HepG2 (cell line): ENCODE data around the gene FOSL2. TPM values are rescaled to one million over a fixed set of nuclear protein-coding genes. Genes with fewer than 3 reads are reported as not detected.

Source experiments
- ATAD3A ChIP-seq: sonication (generic); formaldehyde crosslinking; IDR thresholded peaks from 2 replicates; pipeline ENCODE4 v1.4.0; 2020; ENCODE audit warnings: missing genetic modification reagents
- ELF1 ChIP-seq: sonication (generic); formaldehyde crosslinking; IDR thresholded peaks from 2 replicates; pipeline ENCODE4 v1.4.0; 2020; ENCODE audit warnings: missing genetic modification reagents
- GZF1 ChIP-seq: sonication (generic); formaldehyde crosslinking; IDR thresholded peaks from 2 replicates; pipeline ENCODE4 v1.5.1; 2020; ENCODE audit warnings: mild to moderate bottlenecking, missing genetic modification reagents
- KDM4B ChIP-seq: sonication (generic); formaldehyde crosslinking; IDR thresholded peaks from 2 replicates; pipeline ENCODE4 v1.4.0; 2020; ENCODE audit warnings: missing genetic modification reagents
- MAZ ChIP-seq, 2 experiments: sonication (generic) in 1 of 2; formaldehyde crosslinking in 1 of 2; IDR thresholded peaks; 2 replicates each; pipeline versions ENCODE4 v1.5.0 to v1.6.1; 2012 to 2020; ENCODE audit warnings: low read depth in 2 of 2, mild to moderate bottlenecking in 2 of 2, borderline replicate concordance in 1 of 2, improper control_type of control experiment in 1 of 2, low read length in 1 of 2, missing genetic modification reagents in 1 of 2, moderate library complexity in 1 of 2
- MED13 ChIP-seq: sonication (generic); formaldehyde crosslinking; IDR thresholded peaks from 2 replicates; pipeline ENCODE4 v1.5.0; 2020; ENCODE audit warnings: missing genetic modification reagents
- MXI1 ChIP-seq: IDR thresholded peaks from 3 replicates; pipeline ENCODE4 v1.6.1; 2012; ENCODE audit warnings: low read depth, low read length, inconsistent platforms, borderline replicate concordance
- NCOA1 ChIP-seq: sonication (generic); formaldehyde crosslinking; IDR thresholded peaks from 2 replicates; pipeline ENCODE4 v1.9.0; 2021; ENCODE audit warnings: missing genetic modification reagents
- NCOR1 ChIP-seq: fragments of 200-600 bp; sonication (generic); IDR thresholded peaks from 2 replicates; pipeline ENCODE4 v1.7.0; 2017; ENCODE audit warnings: antibody characterized with exemption, low read length, borderline replicate concordance
- NR1H2 ChIP-seq: sonication (generic); formaldehyde crosslinking; IDR thresholded peaks from 2 replicates; pipeline ENCODE4 v1.8.1; 2022; ENCODE audit warnings: low read depth, missing genetic modification reagents, borderline replicate concordance
- RBFOX2 ChIP-seq: fragments of 200-400 bp; formaldehyde crosslinking; IDR thresholded peaks from 2 replicates; pipeline ENCODE4 v1.6.1; 2017; ENCODE audit warnings: low read depth, mild to moderate bottlenecking, low read length
- REPIN1 ChIP-seq: sonication (generic); formaldehyde crosslinking; IDR thresholded peaks from 2 replicates; pipeline ENCODE4 v1.8.0; 2022; ENCODE audit warnings: missing genetic modification reagents, low read depth, mild to moderate bottlenecking, borderline replicate concordance
- RFXANK ChIP-seq: IDR thresholded peaks from 2 replicates; pipeline ENCODE4 v1.6.1; 2016
- SP1 ChIP-seq, 2 experiments: fragments of 450-650 bp in 1 of 2; sonication (generic) in 1 of 2; formaldehyde crosslinking in 1 of 2; IDR thresholded peaks; 2 replicates each; pipeline versions ENCODE4 v1.4.0 to v1.6.1; 2016 to 2020; ENCODE audit warnings: missing genetic modification reagents in 1 of 2
- SRY ChIP-seq: sonication (generic); formaldehyde crosslinking; IDR thresholded peaks from 2 replicates; pipeline ENCODE4 v1.8.0; 2022; ENCODE audit warnings: mild to moderate bottlenecking, missing genetic modification reagents
- ZFYVE20 ChIP-seq: sonication (generic); formaldehyde crosslinking; IDR thresholded peaks from 2 replicates; pipeline ENCODE4 v1.8.0; 2023; ENCODE audit warnings: low read depth, mild to moderate bottlenecking, moderate library complexity, missing genetic modification reagents, borderline replicate concordance
- ZNF557 ChIP-seq: sonication (generic); formaldehyde crosslinking; IDR thresholded peaks from 2 replicates; pipeline ENCODE4 v1.4.0; 2020; ENCODE audit warnings: missing genetic modification reagents
- ZNF781 ChIP-seq: sonication (generic); formaldehyde crosslinking; IDR thresholded peaks from 2 replicates; pipeline ENCODE4 v1.5.1; 2020; ENCODE audit warnings: borderline replicate concordance, mild to moderate bottlenecking, missing genetic modification reagents; ENCODE audit errors: not compliant biosample characterization
- polyA plus RNA-seq, 8 experiments: library from polyadenylated mRNA; depleted of rRNA in 3 of 8; stranded (reverse) in 7 of 8; unstranded in 1 of 8; fragments of >200 nt; fragmentation: Illumina TruSeq in 4 of 8; extraction: Trizol in 4 of 8; gene quantifications; 2 replicates each; pipeline versions ENCODE4 v1.2.1 to v1.2.3, GENCODE V29; 2011 to 2016; ENCODE audit warnings: low read depth in 4 of 8, missing spikeins in 1 of 8, mixed read lengths in 1 of 8; ENCODE audit not compliant: insufficient read depth in 1 of 8
- total RNA-seq, 5 experiments: library from RNA; depleted of rRNA; stranded (reverse); fragments of >200 nt; fragmentation: Illumina TruSeq; extraction: Trizol; gene quantifications; 2 replicates each; pipeline ENCODE4 v1.2.3, GENCODE V29; 2016; ENCODE audit warnings: low read depth in 1 of 5
- TF ChIP-seq, protein P1 (sequence below): fragments of 450-650 bp; IDR thresholded peaks from 2 replicates; pipeline ENCODE4 v1.6.1; 2016
- TF ChIP-seq, protein P2 (sequence below), 2 experiments: sonication (generic) in 1 of 2; formaldehyde crosslinking in 1 of 2; IDR thresholded peaks; 2 replicates each; pipeline versions ENCODE4 v1.5.1 to v1.6.1; 2011 to 2020; ENCODE audit warnings: borderline replicate concordance in 1 of 2, low read depth in 1 of 2, low read length in 1 of 2, mild to moderate bottlenecking in 1 of 2, missing genetic modification reagents in 1 of 2, moderate library complexity in 1 of 2
- TF ChIP-seq, protein P3 (sequence below): sonication (generic); formaldehyde crosslinking; IDR thresholded peaks from 2 replicates; pipeline ENCODE4 v1.4.0; 2020; ENCODE audit warnings: missing genetic modification reagents, borderline replicate concordance
- TF ChIP-seq, protein P4 (sequence below): IDR thresholded peaks from 2 replicates; pipeline ENCODE4 v1.6.1; 2016; ENCODE audit warnings: missing genetic modification reagents, missing compliant biosample characterization

The FOSL2 gene
- total and polyA plus RNA-seq, 2 of the 13 experiments (the other 11 are each of a cell fraction or from before 2014, with no cell fraction given), result 3.4 to 18.1 TPM

DNA sequence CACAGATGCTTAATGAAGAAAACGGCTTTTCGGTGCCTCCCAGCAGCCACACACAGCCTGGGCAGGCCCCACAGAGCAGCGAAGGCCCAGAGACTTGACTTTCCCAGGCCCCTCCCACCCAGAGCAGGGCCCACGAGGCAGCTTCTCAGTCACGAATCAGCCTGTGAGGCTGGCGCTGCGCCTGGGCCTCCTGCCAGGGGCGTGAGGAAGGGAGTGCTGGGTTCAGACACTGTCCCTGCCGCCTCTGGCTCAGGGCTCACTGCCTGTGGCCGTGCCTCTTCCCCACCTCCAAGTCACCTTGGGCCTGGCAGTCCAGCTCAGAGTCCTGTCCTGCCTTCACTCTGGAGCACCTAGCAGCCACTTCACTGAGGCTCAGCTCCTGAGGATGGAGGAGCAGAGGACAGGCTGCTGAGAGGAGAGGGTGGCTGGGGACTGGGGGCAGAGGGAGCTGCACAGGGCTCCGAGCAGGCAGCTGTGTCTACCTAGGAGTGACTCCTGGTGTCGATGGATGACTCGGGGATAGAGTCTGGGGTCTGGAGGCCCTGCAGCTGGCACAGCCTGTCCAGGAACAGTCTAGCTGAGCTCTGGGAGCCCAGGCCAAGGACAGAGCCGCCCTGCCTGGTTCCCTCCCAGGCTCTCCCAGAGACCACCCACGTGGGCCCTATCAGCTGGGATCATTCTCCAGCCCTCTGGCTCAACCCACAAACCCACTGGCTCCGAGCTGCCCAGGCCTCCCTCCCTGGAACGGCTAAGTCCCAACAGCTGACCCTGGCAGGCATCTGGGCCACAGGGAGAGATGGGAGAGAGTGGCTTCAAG is 36.4 kb upstream of the FOSL2 start (continued):
- TF ChIP-seq MAZ (IDR thresholded peaks at IDR 0.05; ENCODE audit: borderline replicate concordance, low read depth, low read length) (no peak), MAZ (CRISPR knock-in tag; IDR thresholded peaks at IDR 0.05; ENCODE audit: low read depth) (no peak), SP1 (IDR thresholded peaks at IDR 0.05) (no peak), SP1 (CRISPR knock-in tag; IDR thresholded peaks at IDR 0.05) (no peak), NR1H2 (CRISPR knock-in tag) (no peak), RFXANK (CRISPR knock-in tag) (no peak), ELF1 (CRISPR knock-in tag) (no peak), SRY (CRISPR knock-in tag) (no peak), ZNF557 (CRISPR knock-in tag) (no peak), MXI1 (0 out of 3 replicates have a peak, but pooled peaks have one; percentile 27), ZFYVE20 (CRISPR knock-in tag) (no peak), KDM4B (CRISPR knock-in tag) (0 out of 2 replicates have a peak, but pooled peaks have one; percentile 20), NCOA1 (CRISPR knock-in tag) (peak; percentile 49; the same call in 1 of the 2 replicates), RBFOX2 (no peak), GZF1 (CRISPR knock-in tag) (no peak), ZNF781 (CRISPR knock-in tag) (no peak), REPIN1 (CRISPR knock-in tag) (no peak), MED13 (no peak), ATAD3A (CRISPR knock-in tag) (no peak), NCOR1 (no peak)
- TF ChIP-seq, protein P1, sequence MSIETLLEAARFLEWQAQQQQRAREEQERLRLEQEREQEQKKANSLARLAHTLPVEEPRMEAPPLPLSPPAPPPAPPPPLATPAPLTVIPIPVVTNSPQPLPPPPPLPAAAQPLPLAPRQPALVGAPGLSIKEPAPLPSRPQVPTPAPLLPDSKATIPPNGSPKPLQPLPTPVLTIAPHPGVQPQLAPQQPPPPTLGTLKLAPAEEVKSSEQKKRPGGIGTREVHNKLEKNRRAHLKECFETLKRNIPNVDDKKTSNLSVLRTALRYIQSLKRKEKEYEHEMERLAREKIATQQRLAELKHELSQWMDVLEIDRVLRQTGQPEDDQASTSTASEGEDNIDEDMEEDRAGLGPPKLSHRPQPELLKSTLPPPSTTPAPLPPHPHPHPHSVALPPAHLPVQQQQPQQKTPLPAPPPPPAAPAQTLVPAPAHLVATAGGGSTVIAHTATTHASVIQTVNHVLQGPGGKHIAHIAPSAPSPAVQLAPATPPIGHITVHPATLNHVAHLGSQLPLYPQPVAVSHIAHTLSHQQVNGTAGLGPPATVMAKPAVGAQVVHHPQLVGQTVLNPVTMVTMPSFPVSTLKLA, result no peak
- TF ChIP-seq, protein P2, sequence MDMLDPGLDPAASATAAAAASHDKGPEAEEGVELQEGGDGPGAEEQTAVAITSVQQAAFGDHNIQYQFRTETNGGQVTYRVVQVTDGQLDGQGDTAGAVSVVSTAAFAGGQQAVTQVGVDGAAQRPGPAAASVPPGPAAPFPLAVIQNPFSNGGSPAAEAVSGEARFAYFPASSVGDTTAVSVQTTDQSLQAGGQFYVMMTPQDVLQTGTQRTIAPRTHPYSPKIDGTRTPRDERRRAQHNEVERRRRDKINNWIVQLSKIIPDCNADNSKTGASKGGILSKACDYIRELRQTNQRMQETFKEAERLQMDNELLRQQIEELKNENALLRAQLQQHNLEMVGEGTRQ (IDR thresholded peaks at IDR 0.05; ENCODE audit: low read depth, low read length), result no peak
- TF ChIP-seq, protein P2 (CRISPR knock-in tag; IDR thresholded peaks at IDR 0.05; ENCODE audit: borderline replicate concordance), result no peak
- TF ChIP-seq, protein P3, sequence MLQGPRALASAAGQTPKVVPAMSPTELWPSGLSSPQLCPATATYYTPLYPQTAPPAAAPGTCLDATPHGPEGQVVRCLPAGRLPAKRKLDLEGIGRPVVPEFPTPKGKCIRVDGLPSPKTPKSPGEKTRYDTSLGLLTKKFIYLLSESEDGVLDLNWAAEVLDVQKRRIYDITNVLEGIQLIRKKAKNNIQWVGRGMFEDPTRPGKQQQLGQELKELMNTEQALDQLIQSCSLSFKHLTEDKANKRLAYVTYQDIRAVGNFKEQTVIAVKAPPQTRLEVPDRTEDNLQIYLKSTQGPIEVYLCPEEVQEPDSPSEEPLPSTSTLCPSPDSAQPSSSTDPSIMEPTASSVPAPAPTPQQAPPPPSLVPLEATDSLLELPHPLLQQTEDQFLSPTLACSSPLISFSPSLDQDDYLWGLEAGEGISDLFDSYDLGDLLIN, result no peak
- TF ChIP-seq, protein P4, sequence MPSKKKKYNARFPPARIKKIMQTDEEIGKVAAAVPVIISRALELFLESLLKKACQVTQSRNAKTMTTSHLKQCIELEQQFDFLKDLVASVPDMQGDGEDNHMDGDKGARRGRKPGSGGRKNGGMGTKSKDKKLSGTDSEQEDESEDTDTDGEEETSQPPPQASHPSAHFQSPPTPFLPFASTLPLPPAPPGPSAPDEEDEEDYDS (CRISPR knock-in tag), result no peak
